SKM-1 (cell line): Measurements from ENCODE around the gene IGFL3.
"Not testable (repeated sequence)": the region's sequence is repeated elsewhere in the genome, so short reads cannot be mapped to it uniquely, and the experiment has no call there.

Experiments
- DNase-seq: peaks from one replicate; lab custom pipeline; 2025; ENCODE audit not compliant: unreplicated experiment; lab: John Stamatoyannopoulos, UW

Gene IGFL3

DNA sequence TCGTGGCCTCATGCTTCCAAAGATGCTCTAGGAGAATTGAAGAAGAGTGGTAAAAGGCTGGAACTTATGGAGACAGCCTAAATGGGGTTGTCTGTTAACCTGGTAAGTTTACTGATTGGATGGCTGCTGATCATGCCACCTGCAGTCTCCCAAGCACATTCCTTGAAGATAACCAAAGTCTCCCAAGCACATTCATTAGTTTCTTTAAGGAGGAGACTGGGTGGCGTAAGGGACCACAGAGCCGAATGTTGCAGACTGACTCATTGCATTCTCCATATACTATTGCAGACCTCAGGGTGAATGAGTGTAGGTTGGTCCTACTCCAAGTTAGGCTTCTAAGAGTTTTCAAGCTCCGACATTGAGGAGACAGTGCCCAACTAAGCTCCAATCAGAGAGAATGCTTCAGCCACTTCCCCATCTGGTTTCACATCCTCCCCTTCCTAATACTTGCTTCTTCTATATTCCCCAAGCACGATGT is at the start of gene IGFL3:
Gene IGFL3 (minus strand): TSS at position 51 of the 478 bp plus-strand sequence. CDS start 39 bp downstream, at position 12.
- DNase-seq = no peak

DNA sequence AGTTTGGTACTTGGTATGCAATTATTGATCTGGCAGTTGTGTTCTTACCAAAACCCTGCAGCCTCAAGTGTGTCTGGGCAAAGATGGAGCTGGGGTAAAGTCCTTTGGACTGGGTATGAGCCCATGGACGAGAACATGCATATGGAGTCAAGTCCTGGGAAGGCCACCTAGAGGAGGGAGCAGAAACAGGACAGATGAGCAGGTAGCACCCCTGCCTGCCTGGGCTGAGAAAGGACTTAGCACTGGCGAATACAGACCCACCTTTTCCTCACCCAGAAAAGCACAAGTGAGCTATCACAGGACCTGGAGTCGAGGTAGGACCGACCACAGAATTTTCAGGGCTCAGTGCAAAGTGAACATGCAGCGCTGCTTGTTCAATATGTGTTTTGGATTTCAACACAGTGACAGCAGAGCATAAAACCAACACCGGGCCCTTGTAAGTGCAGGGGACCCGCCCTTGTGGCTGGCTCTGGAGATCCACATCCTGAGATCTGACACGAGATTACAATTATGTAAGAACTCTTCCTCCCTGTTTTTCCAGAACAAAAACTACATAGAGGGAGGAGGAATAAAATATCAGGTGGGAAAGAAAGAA is 49.5 kb upstream of the IGFL3 start:
- no peak for DNase-seq

DNA sequence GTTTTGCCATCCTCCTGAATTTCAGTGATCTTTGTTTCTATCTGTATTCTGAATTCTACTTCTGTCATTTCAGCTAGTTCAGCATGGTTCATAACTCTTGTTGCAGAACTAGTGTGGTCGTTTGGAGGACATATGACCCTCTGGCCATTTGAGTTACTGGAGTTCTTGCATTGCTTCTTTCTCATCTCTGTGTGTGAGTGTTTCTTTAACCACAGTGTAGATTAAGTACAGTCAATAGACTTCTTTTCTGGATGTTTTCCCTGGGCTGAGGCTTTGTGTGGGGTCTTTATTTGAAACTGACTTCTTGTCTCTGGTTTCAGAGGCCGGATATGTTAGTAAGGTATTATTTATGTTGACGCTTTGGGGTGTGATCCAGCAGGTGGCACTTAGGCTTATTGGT is 38.2 kb upstream of the IGFL3 start:
- DNase-seq = no peak

DNA sequence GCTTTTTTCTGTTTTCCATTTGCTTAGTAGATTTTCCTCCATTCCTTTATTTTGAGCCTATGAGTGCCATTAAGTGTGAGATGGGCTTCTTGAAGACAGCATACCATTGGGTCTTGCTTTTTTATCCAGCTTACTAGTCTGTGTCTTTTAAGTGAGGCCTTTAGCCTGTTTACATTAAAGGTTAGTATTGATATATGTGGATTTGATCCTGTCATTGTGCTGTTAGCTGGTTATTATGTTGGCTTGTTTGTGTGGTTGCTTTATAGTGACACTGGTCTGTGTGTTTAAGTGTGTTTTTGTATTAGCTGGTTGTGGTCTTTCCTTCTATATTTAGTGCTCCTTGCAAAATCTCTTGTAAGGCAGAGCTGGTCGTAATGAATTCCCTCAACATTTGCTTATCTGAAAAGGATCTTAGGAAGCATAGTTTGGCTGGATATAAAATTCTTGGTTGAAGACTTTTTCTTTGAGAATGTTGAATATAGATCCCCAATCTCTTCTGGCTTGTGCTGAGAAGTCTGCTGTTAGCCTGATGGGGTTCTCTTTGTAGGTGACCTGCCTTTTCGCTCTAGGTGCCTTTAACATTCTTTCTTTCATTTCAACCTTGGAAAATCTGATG is 37.3 kb upstream of the IGFL3 start:
- not testable (repeated sequence) for DNase-seq

DNA sequence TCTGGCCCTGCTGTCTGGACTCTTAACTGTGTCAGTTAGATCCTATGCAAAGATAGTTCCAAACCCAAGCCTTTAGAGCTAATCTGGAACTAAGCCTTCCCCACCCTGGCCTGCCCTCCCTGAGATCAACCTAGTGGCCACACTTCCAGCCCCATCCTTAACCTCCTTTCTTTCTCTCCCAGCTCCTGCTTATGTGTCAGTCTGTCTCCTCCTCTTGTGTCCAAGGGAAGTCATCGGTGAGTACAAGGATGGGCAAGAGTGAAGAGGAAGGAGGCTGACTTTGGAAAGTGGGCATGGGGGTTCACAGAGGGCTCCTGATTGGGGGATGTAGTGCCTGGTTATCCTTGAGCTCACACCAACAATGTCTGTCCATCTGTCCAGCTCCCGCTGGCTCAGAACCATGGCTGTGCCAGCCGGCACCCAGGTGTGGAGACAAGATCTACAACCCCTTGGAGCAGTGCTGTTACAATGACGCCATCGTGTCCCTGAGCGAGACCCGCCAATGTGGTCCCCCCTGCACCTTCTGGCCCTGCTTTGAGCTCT is 35.8 kb upstream of the IGFL3 start:
- no peak for DNase-seq

DNA sequence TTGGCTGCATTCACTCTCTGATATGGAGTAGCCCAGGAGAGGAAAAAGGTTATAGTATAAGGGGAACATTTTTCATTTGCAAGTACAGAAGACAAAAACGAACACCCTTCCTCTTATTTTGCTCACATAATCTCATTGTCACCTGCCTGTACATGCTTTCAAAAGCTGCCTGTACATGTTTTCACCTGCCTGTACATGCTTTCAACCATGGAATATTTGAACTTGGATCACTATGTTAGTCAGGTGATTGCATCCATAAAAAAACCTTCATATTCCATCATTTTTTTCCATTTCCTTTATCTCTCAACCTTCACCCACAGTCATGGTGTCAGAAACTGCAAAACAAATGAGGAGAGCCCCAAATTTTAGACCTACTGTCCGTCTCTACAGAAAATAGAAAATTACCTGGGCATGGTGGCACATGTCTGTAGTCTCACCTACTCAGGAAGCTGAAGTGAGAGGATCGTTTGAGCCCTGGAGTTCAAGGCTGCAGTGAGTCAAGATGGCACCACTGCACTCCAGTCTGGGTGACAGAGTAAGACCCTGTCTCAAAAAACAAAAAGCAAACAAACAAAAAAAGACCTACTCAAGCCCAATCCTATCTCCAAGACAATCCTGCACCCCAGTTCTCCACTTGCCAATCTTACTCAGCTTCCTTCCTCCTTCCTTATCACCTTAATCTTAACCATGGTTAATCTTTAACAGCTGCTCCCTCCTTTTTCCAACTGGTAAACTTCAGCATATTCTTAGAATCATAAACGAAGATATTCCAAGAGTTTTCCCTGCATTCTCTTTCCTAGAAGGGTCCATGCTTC is 35.1 kb upstream of the IGFL3 start:
- no peak for DNase-seq

DNA sequence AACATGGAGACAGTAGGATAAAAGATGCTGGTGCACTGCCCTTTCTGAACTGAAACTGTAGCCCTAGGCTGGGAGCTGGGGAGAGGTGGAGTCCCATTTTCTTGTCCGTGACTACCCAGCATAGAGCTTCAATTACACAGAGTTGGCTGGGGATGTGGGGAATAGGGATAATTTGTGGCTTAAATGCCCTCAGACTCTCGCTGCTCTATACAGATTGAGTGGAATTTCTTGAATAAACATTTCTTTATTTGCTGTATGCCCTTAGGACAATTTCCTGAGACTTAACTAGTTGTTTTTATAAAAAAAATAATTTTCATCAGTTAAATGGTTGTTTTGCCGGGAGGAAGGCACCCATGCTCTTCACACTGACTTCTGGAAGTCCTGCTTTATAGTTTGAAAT is 30.7 kb upstream of the IGFL3 start:
- no peak for DNase-seq

DNA sequence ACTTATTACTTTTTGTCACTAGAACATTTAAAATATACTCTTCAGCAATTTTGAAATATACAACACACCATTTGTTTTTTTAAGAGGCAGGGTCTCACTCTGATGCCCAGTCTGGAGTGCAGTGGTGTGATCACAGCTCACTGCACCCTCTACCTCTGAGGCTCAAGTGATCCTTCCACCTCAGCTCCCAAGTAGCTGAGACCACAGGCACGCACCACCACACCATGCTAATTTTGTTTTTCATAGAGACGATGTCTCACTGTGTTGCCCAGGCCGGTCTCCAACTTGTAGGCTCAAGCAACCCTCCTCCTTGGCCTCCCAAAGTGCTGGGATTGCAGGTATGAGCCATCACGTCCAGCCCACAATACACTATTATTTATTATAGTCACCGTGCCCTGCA is 26.1 kb upstream of the IGFL3 start:
- no peak for DNase-seq

DNA sequence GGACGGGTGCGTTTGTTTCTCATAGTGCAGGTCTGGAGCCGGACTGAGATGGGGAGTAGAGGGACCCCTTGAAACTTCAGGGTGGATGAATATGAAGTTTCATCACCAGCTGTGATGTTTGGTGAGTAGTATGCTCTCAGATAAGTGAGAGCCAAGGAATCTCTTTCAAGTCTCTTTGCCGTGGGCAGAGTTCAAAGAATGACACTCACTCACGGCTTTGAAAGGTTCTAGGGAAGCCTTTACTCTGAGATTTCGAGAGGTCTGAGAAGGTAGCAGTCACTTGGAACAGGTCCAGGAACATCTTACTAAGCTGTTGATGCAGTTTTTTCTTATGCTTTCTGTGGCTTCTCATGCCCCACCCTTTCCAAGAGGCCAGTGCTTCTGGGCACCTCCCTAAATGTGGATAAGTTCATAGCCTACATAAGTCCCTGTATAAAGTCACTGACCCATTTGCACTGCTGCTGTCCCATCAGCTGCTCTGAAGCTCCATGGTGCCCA is 23.4 kb upstream of the IGFL3 start, which contains the start of gene IGFL2:
Gene IGFL2 (plus strand): TSS at position 448 of the 498 bp plus-strand sequence. CDS start 41 bp downstream, at position 489.
- DNase-seq = no peak

DNA sequence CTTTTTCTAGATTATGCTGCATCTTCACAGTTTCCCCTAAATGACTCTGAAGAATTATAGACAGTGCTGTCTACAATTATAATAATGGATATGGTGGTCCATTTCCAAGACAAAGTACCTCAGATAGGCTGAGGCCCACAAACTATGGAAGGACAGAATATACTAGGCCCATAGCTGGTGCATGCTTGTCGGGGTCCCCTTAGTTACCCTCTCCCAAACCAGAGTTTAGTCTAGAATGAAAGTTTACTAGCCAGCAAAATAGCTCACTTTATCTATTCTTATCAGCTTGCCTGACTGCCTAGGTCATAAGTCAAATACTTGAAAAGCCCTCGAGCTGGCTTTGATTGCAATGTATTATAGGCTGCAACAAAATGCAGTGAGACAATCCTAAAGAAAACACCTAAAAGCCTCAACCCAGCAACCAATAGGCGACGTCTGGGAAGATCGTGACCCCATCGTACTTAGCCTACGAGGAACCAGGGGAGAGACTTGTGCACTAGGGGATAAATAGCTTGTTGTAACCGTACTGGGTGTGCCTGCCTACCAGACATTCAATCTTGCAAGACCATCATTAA is 22.8 kb upstream of the IGFL3 start:
- no peak for DNase-seq

DNA sequence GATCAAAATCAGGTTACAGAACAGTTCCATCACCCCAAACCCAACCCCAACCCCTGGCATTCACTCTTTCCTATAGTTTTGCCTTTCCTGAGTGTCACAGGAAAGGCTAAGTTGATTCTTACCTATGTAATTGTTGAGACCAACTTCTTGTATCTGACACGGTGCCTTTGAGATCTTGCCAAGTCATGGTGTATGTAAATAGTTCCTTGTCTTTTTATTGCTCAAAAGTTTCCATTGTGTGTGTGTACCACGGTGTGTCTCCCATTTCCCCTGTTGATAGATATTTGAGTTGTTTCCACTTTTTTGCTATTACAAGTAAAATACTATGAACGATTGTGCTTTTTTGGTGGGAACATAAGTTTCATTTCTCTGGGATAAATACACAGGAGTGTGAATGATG is 20.3 kb upstream of the IGFL3 start:
- no peak for DNase-seq

DNA sequence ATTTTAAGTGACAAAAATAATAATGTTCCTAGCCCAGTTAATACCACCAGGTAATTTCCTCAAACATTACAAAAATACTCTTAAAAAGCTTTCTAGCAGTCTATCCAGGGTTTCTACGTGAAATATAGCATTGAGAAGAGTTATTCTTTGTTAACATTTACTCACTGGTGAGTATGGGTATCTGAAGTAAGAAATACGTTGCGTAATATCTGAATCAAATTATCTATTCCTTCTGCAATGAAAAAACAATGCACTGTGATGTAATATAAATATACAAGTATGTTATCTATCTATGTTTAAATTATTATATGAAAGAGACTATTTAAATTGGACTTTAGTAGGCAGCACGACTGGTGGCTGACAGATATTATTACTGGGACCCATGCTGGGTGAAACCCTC is 17.8 kb upstream of the IGFL3 start:
- no peak for DNase-seq

DNA sequence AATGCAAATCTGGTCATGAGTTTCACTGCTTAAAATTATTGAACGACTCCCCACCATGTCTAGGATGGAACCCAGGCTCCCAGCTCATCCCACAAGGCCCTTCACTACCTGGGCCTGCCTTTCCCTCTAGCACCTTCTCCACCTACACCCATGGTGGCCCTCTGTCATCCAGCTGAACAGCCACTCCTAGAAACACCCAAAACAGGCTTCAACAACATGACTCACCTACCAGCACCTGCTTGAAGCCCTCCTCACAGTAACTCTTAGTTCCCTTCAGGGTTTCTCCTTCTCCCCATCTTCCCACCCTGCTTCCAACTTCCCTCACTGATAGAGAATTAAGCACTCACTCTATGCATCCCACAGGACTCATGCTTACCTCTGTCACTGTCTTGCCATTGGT is 16.9 kb upstream of the IGFL3 start:
- no peak for DNase-seq

DNA sequence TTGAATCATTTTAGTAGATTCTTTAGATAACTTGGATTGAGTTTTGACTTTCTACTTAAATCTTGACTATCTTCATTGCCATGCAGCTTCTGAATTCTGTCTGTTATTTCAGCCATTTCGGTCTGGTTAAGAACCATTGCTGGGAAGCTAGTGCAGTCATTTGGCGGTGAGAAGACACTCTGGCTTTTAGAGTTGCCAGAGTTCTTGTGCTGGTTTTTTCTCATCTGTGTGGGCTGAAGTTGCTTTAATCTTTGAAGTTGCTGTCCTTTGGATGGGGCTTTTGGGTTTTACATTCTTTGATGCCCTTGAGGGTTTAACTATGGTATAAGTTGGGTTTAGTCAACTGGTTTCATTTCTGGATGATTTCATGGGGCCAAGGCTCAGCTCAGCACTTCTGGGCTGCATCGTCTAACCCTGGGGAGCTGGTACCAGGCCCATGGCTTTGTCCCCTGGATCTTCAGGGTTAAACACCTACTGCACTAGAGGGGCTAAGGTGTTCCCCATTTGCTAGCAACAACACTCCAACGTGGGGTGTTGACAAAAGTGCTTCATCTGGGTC is 13.5 kb upstream of the IGFL3 start:
- no peak for DNase-seq

DNA sequence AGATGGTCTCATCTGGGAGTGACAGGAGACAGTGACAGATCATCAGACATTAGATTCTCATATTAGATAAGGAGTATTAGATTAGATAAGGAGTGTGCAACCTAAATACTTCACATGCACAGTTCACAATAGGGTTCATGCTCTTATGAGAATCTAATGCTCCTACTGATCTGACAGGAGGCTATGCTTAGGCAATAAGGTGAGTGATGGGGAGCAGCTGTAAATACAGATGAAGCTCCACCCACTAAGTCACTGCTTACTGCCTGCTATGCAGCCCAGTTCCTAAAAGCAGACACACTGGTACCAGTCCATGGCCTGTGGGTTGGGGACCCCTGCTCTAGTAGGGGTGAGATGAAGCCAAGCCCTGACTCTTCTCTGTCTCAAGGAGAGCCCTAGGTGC is 10.0 kb upstream of the IGFL3 start:
- DNase-seq = no peak

DNA sequence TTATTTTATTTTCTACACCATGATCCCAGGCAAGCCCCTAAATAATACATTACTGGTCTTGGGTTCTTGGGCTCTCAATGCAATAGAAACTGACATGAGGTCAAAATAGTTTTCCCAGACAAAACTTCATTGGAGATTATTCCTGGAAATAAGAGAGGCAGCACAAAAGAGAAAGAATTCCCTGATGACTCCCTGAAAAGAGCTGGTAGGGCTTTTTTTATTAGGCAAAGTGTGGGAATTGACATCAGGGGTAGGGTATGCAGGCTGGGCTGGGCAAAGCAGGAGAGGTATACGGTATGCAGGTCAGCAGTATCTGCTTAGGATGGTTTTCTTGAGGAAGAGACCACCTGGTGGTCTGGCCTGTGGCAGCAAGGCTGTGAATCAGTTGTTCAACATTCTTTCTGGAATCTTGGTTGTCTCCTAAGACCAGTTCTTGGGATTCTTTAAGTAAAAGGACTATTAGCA is 9.3 kb upstream of the IGFL3 start:
- DNase-seq = no peak

DNA sequence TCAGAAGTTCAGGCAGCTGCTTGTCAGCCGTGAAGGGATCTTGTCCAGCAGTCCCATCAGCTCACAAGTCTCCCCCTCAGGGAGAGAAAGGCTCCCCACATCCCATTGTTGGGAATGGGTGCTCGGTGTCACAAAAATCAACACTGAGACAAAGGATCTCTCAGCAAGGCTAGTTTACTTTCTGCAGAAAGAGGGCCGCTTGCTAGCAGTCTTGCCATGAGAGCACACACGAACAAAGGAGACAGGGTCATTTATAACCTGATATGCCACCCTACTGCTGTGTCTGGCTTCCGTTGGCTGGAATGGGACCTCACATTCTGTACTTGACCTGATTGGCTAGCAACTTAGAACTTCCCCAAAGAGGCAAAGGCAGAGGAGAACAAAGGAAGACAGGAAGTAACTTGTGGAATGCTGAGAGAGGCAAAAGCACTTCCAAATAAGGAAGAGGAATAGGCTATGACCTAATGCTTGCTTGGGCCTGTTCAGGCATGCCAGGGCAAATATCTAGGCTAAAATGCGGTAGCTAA is 8.7 kb upstream of the IGFL3 start:
- DNase-seq = no peak

DNA sequence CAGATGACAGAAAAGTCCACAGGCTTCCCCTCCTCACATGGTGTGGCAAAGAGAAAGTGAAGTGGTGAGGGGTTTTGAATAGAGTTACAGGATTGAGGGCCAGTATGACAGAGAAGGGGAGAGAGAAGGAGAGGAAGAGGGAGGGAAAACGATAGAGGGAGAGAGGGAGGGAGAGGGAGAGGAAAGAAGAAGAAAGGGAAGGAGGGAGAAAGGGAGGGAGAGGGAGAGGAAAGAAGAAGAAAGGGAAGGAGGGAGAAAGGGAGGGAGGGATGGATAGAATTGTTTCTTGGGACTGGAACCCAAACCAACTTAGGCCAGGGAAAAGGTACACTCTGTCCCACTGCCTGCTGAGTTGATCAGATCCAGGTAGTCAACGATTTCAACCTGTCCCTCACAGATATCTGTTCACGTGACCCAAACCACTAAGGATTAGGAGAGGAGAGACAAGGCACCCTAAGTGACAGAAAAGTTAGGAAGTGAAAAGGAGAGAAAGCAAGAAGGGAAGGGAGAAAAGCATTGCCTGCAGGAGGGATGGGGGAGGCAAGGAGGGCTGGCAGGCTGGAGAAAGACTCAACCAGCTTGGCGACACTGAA is 8.1 kb upstream of the IGFL3 start:
- DNase-seq = no peak

DNA sequence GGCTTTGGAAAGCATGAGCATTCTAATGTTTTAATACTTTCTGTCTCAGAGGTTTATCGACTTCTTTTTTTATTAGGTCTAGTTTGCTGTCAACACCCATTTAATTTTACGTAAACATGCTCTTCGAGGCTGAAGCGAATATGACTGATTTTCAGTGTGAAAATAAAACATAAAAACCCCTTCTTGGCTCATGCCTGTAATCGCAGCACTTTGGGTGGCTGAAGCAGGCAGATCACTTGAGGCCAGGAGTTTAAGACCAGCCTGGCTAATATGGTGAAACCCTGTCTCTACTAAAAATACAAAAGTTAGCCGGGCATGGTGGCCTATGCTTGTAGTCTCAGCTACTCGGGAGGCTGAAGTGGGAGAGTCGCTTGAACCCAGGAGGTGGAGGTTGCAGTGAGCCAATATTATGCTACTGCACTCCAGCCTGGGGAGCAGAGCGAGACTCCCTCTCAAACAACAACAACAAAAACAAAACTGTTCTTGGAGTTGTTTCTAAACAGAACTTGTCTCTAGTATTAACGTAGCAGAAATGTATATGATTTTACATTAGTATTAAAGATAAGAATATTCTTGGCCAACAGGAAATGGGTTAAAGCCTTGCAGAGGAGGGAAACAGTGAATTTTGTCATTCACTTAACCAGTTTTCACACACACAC is 7.1 kb upstream of the IGFL3 start:
- no peak for DNase-seq
